Measurements from ENCODE around the gene PAQR7.

Gene PAQR7

GRCh38 chr1:25867210-25867991 lies 8.1 kb downstream of the PAQR7 start:
- no peak for TF ChIP-seq ZNF565 (CRISPR knock-in tag; conservative IDR thresholded peaks at IDR 0.05; ENCODE audit: low read depth)
- TF ChIP-seq BACH2 (CRISPR knock-in tag; IDR thresholded peaks at IDR 0.05; ENCODE audit: borderline replicate concordance), result no peak
- TF ChIP-seq TOX (CRISPR knock-in tag; IDR thresholded peaks at IDR 0.05; ENCODE audit: borderline replicate concordance), result no peak
- no peak for TF ChIP-seq CSRNP3 (CRISPR knock-in tag; IDR thresholded peaks at IDR 0.05)
- TF ChIP-seq ESRRG (CRISPR knock-in tag; IDR thresholded peaks at IDR 0.05), result no peak
- TF ChIP-seq CSDC2 (CRISPR knock-in tag; IDR thresholded peaks at IDR 0.05), result no peak
- TF ChIP-seq, protein P1, sequence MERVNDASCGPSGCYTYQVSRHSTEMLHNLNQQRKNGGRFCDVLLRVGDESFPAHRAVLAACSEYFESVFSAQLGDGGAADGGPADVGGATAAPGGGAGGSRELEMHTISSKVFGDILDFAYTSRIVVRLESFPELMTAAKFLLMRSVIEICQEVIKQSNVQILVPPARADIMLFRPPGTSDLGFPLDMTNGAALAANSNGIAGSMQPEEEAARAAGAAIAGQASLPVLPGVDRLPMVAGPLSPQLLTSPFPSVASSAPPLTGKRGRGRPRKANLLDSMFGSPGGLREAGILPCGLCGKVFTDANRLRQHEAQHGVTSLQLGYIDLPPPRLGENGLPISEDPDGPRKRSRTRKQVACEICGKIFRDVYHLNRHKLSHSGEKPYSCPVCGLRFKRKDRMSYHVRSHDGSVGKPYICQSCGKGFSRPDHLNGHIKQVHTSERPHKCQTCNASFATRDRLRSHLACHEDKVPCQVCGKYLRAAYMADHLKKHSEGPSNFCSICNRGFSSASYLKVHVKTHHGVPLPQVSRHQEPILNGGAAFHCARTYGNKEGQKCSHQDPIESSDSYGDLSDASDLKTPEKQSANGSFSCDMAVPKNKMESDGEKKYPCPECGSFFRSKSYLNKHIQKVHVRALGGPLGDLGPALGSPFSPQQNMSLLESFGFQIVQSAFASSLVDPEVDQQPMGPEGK (CRISPR knock-in tag; IDR thresholded peaks at IDR 0.05; ENCODE audit: borderline replicate concordance), result no peak
- no peak for TF ChIP-seq ARNTL (CRISPR knock-in tag; IDR thresholded peaks at IDR 0.05; ENCODE audit: borderline replicate concordance, low read depth)
- no peak for TF ChIP-seq ZFP30 (CRISPR knock-in tag; IDR thresholded peaks at IDR 0.05)
- TF ChIP-seq TCF4 (CRISPR knock-in tag; IDR thresholded peaks at IDR 0.05; ENCODE audit: borderline replicate concordance), result no peak
- TF ChIP-seq RARB (CRISPR knock-in tag; IDR thresholded peaks at IDR 0.05), result no peak
- TF ChIP-seq ISL1 (CRISPR knock-in tag; IDR thresholded peaks at IDR 0.05), result no peak
- TF ChIP-seq ZNF70 (CRISPR knock-in tag; IDR thresholded peaks at IDR 0.05), result no peak
- TF ChIP-seq SNAI2 (CRISPR knock-in tag; IDR thresholded peaks at IDR 0.05), result no peak
- no peak for TF ChIP-seq GLIS3 (CRISPR knock-in tag; IDR thresholded peaks at IDR 0.05)
- TF ChIP-seq POU6F1 (CRISPR knock-in tag; IDR thresholded peaks at IDR 0.05; ENCODE audit: borderline replicate concordance, low read depth), result no peak
- no peak for TF ChIP-seq ZC3H10 (CRISPR knock-in tag; IDR thresholded peaks at IDR 0.05)
- ATAC-seq, result no peak

- TF ChIP-seq ZC3H10 (CRISPR knock-in tag; IDR thresholded peaks at IDR 0.05) (no peak), ZNF70 (CRISPR knock-in tag; IDR thresholded peaks at IDR 0.05) (no peak), OSR1 (CRISPR knock-in tag; IDR thresholded peaks at IDR 0.05) (no peak), ESRRG (CRISPR knock-in tag; IDR thresholded peaks at IDR 0.05) (no peak), ARNTL (CRISPR knock-in tag; IDR thresholded peaks at IDR 0.05; ENCODE audit: borderline replicate concordance, low read depth) (no peak), PPARA (CRISPR knock-in tag; IDR thresholded peaks at IDR 0.05; ENCODE audit: borderline replicate concordance) (no peak), SNAI2 (CRISPR knock-in tag; IDR thresholded peaks at IDR 0.05) (no peak), ZNF565 (CRISPR knock-in tag; conservative IDR thresholded peaks at IDR 0.05; ENCODE audit: low read depth) (no peak)
- no peak for ATAC-seq
Measured at GRCh38 chr1:25866288-25866687, 9.2 kb downstream of the PAQR7 start.

DNA sequence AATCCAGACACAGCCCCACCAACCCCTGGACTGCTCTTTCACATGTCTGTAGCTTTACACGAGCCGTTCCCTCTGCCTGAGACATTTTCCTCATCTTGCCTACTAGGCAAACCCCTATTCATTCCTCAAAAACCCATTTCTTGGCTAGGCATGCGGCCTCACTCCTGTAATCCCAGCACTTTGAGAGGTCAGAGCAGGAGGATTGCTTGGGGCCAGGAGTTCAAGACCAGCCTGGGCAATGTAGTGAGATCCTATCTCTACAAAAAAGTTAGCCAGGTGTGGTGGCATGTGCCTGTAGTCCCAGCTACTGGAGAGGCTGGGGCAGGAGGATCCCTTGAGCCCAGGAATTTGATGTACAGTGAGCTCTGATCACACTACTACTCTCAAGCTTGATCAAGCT lies 11.1 kb downstream of the PAQR7 start:
- TF ChIP-seq OSR1 (CRISPR knock-in tag; IDR thresholded peaks at IDR 0.05), result no peak
- no peak for ATAC-seq

- no peak for ATAC-seq
- TF ChIP-seq TSHZ2 (CRISPR knock-in tag; IDR thresholded peaks at IDR 0.05) (no peak), ZFP3 (CRISPR knock-in tag; IDR thresholded peaks at IDR 0.05) (no peak), ARNTL (CRISPR knock-in tag; IDR thresholded peaks at IDR 0.05; ENCODE audit: borderline replicate concordance, low read depth) (no peak), OSR1 (CRISPR knock-in tag; IDR thresholded peaks at IDR 0.05) (no peak), TOX (CRISPR knock-in tag; IDR thresholded peaks at IDR 0.05; ENCODE audit: borderline replicate concordance) (no peak)
Measured at GRCh38 chr1:25863486-25864262, 11.8 kb downstream of the PAQR7 start.

Data from SK-N-SH treated with all-trans-retinoic acid at 6 μM for 48 hours (cell line).